NCI-H1092 treated with DMSO at 0.1 percent for 48 hours (cell line): ENCODE results near the gene GPS1.
A peak's percentile ranks its signal among the peaks of the same experiment; 100 is the strongest.

ENCODE experiments used
- DNase-seq: peaks from one replicate; lab custom pipeline; 2025; lab: John Stamatoyannopoulos, UW

The GPS1 gene

DNA sequence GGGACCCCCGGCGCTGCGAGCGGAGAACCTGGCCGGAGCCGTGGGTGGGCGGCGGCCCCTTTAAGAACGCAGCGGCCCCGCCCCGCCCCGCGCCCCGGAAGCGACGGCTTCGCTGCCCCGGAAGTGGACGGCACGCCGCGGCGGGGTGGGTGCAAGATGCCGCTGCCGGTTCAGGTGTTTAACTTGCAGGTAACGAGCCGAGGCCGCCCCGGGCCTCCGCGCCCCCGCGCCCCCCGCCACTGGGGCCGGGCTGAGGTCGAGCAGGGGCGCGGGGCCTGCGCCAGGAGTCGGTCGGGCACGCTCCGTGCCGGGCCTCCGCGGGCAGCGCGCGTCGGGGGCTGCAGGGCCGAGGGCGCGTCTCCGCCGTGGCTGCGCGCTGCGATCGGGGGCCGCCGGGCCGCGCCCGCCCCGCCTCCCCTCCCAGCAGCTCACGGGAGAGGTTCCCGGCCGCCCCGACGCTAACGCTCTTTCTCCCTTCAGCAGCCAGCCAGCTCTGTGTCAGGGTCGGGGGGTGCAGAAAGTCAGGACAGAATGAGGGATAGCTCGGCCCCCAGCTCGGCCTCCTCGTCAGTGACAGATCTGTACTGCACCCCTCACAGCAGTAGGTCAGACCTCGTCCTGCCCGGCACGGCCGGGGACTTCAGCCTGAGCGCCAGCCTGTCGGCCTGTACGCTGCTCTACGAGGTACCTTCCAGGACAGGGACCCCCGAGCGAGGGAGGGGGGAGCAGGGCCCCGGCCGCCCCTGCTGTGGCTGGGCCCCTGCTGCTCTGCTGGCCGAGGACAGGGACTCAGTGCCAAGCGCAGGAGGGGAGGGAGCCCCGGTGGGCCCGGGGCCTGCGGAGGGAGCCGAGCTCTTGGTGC, at the start of gene GPS1, which contains the start of gene RFNG:
Gene GPS1, plus strand, starts transcription at position 123 of the 862 bp plus-strand sequence. Its CDS starts 34 bp downstream, at position 157.
Gene RFNG, minus strand, starts transcription at position 36 of the 862 bp plus-strand sequence. CDS start 45 bp downstream, outside the sequence.
- DNase-seq: peak; percentile 67

DNA sequence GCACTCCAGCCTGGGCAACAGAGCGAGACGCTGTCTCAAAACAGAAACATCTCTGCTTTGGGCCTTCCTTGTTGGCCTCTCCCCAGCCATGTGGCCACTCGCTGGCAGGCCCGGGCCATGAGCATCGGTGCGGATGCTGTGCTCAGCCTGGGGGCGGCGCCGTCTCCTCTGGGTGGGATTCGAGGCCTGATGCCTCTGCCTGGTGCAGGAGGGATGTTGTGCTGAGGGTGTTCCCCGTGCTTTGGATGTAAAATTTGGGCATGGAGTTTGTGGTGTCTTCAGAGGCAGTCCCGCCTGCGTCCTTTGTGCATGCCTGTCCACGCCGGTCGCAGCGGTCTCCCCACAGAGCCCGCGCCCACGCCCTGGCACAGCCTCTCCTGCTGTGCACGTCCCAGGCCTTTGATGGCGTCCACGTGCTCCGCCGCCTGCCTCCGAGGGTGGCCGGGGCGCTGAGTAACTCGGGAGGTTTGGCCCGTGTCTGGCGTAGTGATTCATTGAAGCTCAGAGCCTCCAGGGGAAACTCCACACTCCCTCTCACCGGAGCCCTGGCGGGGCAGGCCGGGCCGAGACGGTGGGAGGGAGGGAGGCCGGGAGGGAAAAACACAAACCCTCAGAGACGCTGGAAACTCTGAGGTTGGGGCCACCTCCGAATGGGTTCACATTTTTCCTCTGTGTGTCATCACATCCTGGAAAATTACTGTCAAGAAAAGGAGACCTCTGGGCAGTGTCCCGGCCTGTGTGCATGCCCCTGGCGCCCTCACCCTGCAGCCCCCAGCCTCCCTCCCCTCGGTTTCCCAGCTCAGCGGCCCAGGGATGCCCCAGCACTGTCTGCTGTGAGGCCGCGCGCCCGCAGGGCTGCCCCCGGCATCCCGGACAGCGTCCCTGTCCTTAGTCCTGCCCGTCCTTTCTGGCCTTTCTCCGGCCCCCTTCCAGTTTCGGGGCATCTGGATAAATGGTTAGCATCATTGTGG, 48.0 kb upstream of the GPS1 start:
- no peak for DNase-seq

DNA sequence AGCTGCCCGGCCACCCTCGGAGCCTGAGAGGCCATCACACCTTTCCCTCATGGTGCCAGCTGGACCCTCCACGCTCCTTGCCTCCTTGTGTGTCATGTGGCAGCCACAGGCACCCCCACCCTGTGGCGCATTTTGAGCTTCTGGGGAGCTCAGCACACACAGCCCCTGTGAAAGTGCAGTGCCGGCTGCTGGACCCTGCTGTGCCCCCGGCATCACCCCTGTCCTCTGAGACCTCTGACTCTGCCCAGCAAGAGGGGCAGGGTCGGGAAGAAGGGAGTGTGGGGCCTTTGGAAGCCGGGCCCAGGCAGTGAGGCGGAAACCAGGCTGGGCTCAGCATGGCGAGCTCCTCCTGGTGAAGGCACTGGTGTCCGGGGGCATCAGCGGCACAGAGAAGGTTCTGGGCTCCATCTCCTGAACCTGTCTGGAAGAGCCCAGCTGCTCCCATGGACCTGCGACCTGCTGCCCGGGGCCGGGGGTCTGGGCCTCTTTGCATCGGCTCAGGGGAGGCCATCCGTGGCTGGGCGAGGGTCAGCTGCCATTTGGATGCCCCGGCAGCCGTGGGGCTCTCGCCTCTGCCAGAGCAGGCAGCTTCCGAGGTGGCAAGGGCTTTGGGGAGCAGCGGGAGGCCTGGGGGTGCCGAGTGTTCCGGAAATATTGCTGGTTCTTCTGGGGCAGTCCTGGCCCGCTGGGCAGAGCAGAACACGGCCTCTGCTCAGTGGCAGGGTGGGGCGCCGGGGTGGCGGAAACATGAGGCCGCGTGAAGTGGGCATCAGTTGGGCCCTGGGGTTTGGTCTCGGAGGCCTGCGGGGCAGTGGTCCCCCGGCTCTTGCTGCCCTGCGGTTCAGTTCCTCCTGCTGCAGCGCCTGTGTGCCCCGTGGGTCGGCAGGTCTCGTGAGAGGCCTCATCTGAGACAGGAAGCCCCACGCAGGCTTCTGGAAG, 46.9 kb upstream of the GPS1 start:
- no peak for DNase-seq

DNA sequence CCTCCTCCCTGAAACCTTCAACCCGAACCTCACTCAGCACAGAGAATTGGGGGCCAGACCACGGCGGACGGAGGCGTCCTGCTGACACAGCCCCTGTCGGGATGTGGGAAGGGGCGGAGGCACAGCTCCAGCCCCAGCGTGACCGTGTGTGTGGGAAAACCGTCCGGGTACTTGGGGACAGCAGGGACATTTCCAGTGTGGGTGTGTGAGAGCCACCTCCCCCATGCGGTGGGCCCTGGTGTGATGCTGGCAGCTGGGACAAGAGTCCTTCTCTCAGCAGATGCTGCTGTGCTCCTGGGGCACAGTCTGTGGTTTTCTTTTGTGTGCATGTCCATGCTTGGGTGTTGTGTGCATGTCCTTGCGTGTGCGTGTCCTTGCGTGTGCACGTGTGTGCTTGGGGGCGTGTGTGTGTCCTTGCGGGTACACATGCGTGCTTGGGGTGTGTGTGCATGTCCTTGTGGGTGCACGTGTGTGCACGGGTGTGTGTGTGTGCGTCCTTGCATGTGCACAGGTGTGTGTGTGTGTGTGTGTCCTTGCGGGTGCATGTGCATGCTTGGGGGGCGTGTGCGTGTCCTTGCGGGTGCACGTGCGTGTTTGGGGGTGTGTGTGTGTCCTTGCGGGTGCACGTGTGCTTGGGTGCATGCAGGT, 45.9 kb upstream of the GPS1 start:
- no peak for DNase-seq

DNA sequence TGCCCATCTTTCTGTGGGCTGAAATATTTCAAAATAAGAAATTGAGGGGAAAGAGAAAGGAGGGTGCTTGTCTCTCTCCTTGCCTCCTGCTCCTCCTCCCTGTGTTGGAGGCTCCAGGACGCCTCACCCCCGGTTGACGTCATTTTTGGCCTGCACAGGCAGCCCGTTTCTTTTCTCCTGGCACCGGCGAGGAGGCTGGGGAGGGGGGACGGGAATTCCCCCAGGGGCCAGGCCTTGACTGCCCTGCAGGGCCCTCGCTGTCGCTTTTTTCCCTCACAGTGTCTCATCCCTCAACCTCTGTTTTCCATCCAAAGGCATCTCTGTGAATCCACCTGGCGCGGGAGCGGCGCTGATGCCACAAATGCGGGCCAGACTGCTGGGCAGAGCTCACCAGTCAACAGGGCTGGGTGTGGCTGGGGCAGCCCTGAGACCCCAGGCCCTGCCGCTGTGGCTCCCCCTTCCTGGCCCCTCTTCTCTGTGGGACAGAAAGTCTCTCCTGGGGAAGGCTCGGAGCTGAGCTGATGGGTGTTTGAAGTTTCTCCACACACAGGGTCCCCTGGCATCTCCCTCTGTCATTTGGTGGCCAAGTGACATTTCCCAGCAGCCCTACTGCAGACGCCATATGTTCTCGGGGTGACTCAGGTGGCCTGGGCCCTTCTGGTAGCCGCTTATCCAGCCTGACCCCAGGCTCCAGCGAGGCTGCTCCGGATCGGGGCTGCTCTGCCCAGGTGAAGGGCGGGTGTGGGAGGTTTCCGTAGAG, 45.0 kb upstream of the GPS1 start:
- DNase-seq: no peak

DNA sequence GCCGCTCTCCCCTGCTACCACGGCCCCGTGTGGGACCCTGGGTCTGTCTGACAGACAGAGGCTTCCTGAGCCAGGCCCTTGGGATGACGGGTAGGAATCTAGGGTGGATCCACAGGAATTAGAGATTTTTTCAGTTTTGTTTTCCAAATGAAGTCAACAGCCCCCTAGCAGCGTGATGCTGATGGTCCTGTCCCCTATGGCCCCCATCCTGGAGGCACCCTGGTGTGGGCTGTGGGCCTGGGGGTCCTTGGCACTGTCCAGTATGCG, 44.5 kb upstream of the GPS1 start:
- no peak for DNase-seq

DNA sequence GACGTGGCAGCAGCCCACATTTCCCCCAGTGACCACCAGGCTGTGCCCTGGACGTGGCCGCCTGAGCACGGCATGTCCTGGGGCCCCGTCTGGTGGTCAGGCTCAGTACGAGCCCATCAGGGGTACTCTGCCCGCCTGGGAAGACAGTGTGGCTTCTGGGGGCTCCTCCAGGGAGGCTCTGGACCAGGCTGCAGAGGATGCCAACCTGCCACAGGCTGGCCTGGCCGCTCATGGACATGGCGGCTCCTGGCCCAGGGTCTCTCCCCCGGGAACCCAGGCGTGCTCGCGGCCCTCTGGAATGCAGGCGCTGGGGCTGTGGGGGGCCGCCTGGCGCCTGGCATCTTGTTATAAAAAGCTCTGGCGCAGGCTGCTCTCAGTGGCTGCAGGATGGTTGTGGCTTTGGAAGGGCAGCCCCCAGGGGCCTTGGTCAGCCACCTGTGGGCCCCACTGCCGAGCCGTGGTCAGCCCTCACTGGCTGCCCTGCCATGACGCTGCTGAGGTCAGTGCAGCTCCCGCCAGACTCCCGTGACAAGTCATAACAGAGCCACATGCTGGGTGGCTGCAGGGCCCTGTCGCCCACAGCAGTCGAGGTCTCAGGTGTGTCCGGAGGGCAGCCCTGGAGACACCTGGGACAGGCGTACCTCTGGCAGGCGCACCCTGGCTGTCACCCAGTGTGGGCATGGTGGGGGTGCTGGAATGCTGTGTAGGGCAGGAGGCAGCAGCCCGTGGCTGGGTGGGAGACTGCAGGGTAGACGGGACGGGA, 44.0 kb upstream of the GPS1 start:
- DNase-seq: no peak

DNA sequence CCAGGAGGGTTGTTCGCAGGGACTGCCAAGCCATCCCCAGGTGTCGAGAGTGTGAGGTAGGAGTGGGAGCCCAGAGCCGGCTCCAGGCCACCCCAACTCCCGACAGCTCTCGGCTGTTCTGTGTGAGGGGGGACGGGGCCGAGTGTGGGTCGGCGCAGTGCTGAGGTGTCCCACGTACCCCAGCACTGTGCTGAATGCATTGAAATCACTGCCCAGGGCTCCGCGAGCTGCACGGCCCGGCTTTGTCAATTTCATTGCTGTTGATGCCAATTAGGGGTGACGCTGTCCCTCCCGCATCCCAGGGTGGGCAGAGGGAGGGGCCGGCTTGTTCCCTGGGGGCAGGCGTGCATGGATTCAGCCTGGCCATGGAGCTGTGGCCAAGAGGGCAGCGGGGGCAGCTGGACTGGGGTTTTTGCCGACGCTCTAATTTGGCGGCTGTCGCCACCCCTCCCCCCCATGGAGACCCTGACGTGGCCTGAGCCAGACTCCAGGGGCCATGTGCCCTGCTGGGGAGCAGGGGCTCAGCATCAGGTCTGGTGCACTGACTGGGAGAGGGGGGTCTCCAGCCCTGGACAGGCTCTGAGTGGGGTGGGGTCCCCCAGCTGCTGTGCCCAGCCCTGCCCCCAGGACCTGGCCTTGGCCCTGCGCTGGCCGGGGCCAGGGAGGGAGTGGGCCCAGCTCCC, 43.3 kb upstream of the GPS1 start:
- DNase-seq: no peak

DNA sequence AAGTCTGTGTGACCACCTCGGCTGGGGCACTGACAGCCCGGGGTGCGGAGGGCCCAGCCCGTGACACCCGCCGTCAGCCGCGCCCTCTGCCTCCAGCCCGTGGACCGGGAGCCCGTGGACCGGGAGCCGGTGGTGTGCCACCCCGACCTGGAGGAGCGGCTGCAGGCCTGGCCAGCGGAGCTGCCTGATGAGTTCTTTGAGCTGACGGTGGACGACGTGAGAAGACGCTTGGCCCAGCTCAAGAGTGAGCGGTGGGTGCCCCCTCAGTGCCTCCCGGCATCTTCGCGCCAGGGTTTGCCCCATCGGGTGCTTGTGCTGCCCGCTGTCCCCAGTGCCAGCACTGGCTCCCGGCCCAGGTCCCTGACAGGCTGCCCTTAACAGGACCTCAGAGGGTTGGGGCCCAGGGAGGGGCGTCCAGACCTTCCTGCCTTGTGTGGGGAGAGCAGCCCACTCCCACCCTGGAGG, 42.7 kb upstream of the GPS1 start:
- no peak for DNase-seq

DNA sequence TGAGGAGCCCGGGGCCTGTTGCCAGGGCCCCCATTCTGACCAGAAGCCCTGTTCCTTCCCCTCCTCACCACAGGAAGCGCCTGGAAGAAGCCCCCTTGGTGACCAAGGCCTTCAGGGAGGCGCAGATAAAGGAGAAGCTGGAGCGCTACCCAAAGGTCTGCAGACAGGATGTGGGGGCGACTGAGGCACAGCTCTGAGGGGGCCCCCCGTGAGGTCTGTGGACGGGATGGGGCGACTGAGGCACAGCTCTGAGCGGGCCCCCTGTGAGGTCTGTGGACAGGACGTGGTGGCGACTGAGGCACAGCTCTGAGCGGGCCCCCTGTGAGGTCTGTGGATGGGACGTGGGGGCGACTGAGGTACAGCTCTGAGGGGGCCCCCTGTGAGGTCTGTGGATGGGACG, 42.3 kb upstream of the GPS1 start:
- DNase-seq: no peak

DNA sequence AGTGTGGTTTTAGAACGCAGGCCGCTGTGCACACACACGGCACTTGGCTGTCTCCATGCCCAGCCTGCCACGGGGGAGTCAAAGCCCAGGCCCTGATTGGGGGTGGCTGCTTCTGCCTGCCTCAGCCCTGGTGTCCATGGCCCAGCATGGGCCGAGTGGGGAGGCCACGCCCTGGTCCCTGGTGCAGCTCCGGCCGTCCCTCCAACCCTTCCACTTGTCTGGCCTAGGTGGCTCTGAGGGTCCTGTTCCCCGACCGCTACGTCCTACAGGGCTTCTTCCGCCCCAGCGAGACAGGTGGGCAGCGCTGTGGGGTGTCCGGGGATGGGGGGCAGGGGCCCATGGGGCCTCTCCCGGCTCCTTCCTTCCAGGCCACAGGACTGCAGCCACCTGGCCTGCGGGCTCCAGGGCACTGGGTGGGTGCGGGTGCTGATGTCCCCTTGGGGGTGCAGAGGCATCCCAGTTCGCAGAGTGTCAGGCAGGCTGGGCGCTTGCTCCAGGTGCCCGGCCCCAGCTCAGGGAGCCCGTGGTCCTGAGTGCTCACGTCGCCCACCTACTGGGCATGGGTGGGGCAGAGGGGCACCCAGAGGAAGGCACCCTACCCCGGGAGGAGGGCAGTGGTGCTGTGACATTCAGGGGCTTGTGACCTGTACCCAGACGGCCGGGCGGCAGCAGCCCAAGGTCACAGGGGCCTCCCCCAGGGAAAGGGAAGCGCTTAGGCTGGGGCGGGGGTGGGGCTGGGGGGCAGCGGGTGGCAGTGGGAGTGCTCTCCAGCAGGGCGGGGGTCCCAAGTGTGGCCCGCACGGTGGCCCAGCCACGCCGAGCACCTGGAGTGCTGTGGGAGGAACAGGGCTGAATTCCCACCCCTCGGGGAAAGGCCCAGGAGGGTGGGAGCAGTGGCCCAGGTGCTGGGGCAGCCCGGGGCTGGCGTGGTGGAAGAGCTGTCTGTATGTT, 40.8 kb upstream of the GPS1 start:
- DNase-seq: no peak

DNA sequence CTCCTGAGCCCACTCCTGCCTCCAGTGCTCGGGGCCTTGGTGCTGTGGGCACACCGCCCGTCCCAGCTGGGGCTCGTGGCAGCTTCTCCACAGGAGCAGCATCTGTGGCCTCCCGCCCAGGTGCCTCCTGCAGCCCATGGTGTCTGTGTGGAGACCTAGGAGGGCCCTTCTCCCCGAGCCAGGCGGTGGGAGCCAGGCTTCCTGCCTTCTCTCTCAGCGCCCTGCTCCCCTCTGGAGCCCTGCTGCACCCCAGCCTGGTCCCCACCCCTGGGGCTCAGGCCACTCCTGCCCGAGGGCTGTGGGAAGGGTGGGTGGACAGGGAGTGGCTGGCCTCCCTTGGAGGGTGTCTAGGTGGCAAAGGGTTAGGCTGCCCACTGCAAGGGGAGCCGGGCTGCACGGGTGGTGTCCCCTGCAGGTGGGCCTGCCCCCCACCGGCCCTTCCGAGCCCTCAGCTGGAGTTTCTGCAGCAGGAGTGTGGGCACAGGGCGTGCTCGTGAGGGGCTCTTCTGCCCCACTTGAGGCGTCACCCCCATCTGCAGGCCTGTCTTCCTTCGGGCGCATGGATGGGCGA, 40.0 kb upstream of the GPS1 start:
- no peak for DNase-seq

DNA sequence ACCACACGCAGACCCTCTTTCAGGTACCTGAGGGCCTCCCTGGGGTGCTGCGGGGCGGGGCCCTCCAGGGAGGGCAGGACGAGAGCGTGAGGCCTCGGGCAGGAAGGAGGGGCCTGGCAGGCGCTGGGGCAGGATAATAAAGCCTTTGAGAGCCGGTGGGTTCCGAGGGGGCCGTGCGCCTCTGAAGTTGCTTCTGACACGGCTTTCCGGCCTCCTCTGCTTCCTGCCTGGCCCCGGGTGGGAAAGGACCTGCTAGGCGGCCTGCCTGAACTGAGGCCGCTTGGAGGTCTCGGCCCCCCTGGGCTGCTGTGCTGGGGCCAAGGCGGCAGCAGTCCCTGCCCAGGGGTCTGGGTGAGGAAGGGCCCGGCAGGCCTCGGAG, 39.4 kb upstream of the GPS1 start:
- no peak for DNase-seq

DNA sequence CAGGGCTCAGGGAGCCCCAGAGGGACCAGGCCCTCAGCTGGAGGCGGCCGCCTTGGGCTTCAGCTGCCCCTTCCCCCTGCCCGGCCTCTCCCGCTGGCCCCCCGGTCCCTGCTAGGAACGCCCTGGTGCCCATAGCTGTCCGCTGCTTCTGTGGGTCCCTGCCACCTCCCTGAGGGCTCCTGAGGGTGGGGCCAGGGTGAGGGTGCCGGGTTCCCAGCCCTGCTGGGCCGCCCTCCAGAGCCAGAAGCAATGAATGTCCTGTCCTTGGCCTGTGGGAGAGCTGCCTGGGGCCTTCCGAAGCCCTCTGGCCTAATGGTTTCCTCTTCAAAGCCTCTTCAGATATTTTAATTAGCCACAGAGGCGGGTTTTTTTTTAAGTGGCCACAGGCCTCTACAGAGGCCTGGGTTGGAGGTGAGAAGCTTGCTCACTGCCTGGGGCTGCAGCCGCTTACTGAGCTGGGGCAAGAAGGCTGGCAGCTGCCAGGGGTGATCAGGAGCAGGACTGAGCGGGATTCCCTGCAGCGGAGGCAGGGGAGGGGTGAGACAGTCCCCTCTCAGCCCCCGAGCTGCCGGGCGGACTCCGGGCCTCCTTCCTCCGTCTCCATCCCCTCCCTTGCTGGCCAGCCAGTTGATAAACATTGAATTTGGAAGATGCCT, 38.9 kb upstream of the GPS1 start:
- no peak for DNase-seq

DNA sequence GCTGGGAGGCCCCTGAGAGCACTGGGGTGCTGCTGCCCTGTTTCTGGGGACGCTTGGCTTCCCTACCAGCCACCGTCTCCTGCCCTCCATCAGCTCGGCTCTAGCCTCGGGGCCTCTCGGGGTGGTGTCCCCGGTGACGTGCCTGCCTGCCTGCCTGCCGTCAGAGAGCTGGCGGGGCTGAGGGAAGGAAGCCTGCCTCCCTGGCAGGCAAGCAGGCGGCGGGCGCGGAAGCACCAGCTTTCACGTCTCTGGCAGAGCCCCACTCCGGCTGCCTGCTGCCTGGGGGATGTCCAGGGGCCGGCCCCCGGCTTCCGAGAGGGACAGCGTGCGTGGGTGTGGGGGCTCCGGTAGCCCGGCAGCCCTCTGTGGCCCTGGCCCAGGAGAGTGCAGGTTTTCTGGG, 38.4 kb upstream of the GPS1 start:
- DNase-seq: no peak

DNA sequence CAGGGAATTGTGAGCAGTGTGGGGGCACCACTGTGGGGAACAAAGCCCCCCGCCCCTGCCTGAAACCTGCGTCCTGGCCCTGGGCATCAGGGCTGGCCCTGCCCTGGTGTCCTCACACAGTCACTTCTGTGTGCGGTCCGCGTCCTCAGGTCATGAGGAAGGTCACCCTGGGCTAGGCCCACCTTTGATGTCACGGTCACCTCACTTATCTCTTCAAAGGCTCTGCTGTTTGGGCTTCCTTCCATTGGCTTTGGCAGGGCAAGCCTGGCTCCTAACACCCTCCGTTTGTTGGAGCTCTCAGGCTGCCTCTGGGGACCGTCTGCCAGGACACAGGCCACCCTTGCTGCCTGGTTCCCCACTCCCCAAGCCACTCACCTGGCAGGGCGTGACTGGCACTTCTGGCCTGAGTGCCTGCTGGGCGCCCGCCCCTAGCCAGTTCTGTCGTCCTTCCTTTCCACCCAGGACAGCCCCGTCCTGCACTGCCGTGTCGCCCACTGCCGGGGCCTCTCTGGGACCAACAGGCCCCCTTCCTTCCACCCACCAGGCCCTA, 37.9 kb upstream of the GPS1 start:
- DNase-seq: no peak

DNA sequence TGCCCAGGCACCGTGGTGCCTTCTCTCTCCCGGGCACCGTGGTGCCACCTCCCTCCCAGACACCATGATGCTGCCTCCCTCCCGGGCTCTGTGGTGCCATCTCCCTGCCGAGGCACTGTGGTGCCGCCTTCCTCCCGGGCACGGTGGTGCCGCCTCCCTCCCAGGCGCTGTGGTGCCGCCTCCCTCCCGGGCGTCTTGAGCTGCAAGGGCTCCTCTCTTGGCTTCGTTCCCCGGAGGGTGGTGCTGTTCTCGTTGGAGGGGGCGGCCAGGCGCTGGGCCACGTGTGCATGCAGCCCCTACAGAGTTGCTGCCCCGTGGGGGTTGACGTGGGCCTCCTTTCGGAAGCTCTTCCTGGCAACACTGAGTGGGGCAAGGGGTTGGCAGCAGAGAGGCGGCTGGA, 37.3 kb upstream of the GPS1 start:
- no peak for DNase-seq
